Adrenal gland (tissue), 5 donors: ENCODE measurements around the gene ARMS2.

Experiments used
- CTCF ChIP-seq, 6 experiments: fragments of 450-650 bp in 4 of 6; fragments of 200-600 bp in 2 of 6; sonication (generic) in 1 of 6; IDR thresholded peaks; 1 replicate in 5 of 6; 2 replicates in 1 of 6; pipeline versions ENCODE4 v1.5.1 to v1.8.0; 2016 to 2021; ENCODE audit warnings: antibody characterized with exemption in 6 of 6, mild to moderate bottlenecking in 2 of 6, moderate library complexity in 1 of 6
- POLR2A ChIP-seq, 2 donors: fragments of 450-650 bp; IDR thresholded peaks; one replicate each; pipeline ENCODE4 v1.6.1; 2017; ENCODE audit warnings: antibody characterized with exemption in 2 of 2, mild to moderate bottlenecking in 2 of 2, moderate library complexity in 1 of 2
- donor health status: DM: no; HTN: no; CAD: no.

GRCh38 chr10:122503012-122503411 lies 48.6 kb downstream of the ARMS2 start:
- TF ChIP-seq POLR2A (IDR thresholded peaks at IDR 0.05) = no peak
- TF ChIP-seq CTCF (IDR thresholded peaks at IDR 0.05) = no peak
